Activated CD4-positive, alpha-beta T cell treated with anti-CD3 and anti-CD28 coated beads for 36 hours (primary cell): Measurements from ENCODE around the gene PDPR. TPM values are rescaled to one million over a fixed set of nuclear protein-coding genes. Genes with fewer than 3 reads are reported as not detected.
A peak's percentile ranks its signal among the peaks of the same experiment; 100 is the strongest.
"Not testable (repeated sequence)": the region's sequence is repeated elsewhere in the genome, so short reads cannot be mapped to it uniquely, and the experiment has no call there.

Experiments used
- ATAC-seq: fragments of 200-7000 bp; cut with Tn5 transposase; one replicate; pipeline ENCODE4 v1.10.0; 2021; ENCODE audit warnings: mild to moderate bottlenecking, moderate library complexity
- CTCF ChIA-PET: fragments of 350-600 bp; sonication (Branson Sonifier 250); formaldehyde crosslinking; loops from one replicate; lab custom pipeline; 2021; ENCODE audit warnings: antibody characterized with exemption; lab: Charles Lee
- POLR2A ChIA-PET: fragments of 350-600 bp; sonication (Branson Sonifier 250); formaldehyde crosslinking; loops from one replicate; lab custom pipeline; 2021; ENCODE audit warnings: antibody characterized with exemption, inconsistent platforms; lab: Charles Lee
- DNase-seq: peaks from one replicate; pipeline ENCODE4 v3.0.0-alpha.2; 2020
- H3K27ac Mint-ChIP-seq: one replicate; pipeline ENCODE4 v1.8.0; 2021; ENCODE audit warnings: mixed read lengths
- H3K27me3 Mint-ChIP-seq: one replicate; pipeline ENCODE4 v1.8.0; 2021; ENCODE audit warnings: mixed read lengths
- H3K36me3 Mint-ChIP-seq: one replicate; pipeline ENCODE4 v1.8.0; 2021; ENCODE audit warnings: low read depth, mixed read lengths
- H3K4me1 Mint-ChIP-seq: one replicate; pipeline ENCODE4 v1.8.0; 2021; ENCODE audit warnings: mixed read lengths
- H3K4me3 Mint-ChIP-seq: one replicate; pipeline ENCODE4 v1.8.0; 2021; ENCODE audit warnings: mild to moderate bottlenecking, moderate library complexity, mixed read lengths
- H3K9me3 Mint-ChIP-seq: one replicate; pipeline ENCODE4 v1.8.0; 2021; ENCODE audit warnings: low read depth, mixed read lengths
- intact Hi-C, 2 experiments: fragments of 100-400 bp; cut with DNase I in 1 of 2; cut with micrococcal nuclease in 1 of 2; formaldehyde crosslinking; loops; one replicate each; pipeline versions ENCODE4 v1.14.2 to v1.15.1; 2022 to 2024; cut with DNase I, micrococcal nuclease
- total RNA-seq, 2 experiments: library from RNA; stranded (reverse); gene quantifications; one replicate each; pipeline ENCODE4 v1.2.3, GENCODE V29; 2021

PDPR gene
- 10 to 100 TPM; 26.4 to 26.7 TPM for total RNA-seq

DNA sequence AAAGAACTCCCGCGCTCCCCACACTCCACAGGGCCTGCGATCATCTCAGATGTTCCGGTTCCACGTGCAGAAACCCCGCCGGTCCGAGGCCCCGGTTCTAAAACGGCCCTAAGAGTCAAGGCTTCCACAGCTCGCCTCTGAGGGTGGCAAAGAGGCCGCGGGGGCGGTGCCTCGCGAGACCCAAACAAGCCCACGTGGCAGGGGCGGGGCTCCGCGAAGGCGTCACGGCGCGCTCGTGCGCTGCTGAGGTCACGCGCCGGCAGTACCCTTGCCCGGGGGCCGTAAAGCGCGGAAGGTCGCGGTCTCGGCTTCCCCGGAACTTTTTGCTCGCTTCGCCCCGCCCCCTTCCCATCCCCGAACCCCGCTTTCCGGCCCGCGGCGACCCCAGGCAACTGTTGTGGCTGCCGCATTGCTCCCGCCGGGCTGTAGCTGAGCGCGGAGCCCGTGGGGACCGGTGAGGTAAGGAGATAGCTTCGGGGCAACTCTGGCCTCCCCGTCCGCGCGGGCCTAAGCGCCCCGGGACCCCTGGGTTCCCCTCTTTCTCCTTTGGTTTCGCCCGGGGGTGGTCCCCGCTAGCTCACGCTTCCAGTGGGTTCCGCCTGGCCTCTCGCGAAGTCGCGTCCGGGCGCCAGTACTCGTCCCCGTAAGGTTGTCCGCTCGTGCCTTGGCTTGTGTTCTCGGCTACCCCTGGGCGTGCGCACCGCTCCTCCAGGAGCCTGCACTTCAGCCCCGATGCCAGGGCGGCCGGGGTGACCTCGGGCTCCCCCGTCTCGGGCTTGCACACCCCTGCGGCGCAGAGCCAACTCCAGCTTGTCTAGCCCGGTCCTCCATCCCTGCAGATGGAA is at the start of gene PDPR:
TSS of gene PDPR (plus strand) at position 351 of the 845 bp plus-strand sequence. CDS start 6,161 bp downstream, outside the sequence.
- Mint-ChIP-seq H3K4me1 (peaks cover 28% of the 10 kb centered on the region), H3K27ac (peak within 1 kb of the TSS; percentile 83), H3K4me3 (peak within 1 kb of the TSS; percentile 88)
- ATAC-seq: peak; percentile 91
- POLR2A ChIA-PET: interaction anchor here (1.1 kb wide), 1 partner anchor 233 kb away, joined by 4 read pairs; the partner anchor contains the start of gene DDX19A
- peak; percentile 96 for DNase-seq
- intact Hi-C loops: loop anchor here in 1 of 2 experiments (1.0 to 5.0 kb wide), 6 partner anchors 49 to 727 kb away; partner anchors contain the start of genes AARS1, COG4, DDX19A and EXOSC6
- CTCF ChIA-PET, H3K27me3 Mint-ChIP-seq, H3K36me3 Mint-ChIP-seq, H3K9me3 Mint-ChIP-seq: not testable (repeated sequence)

- H3K27me3 Mint-ChIP-seq, POLR2A ChIA-PET, CTCF ChIA-PET, H3K4me1 Mint-ChIP-seq, H3K36me3 Mint-ChIP-seq, H3K9me3 Mint-ChIP-seq: not testable (repeated sequence)
- peak overlapping the region; percentile 77 for H3K4me3 Mint-ChIP-seq
- peak overlapping the region; percentile 63 for H3K27ac Mint-ChIP-seq
- DNase-seq (peak; percentile 76), ATAC-seq (peak; percentile 31)
- intact Hi-C loops: loop anchor here in 1 of 2 experiments (1.0 kb wide), 1 partner anchor 49 kb away; the partner anchor contains the start of gene PDPR
These were observed 49.2 kb upstream of the PDPR start for GRCh38 chr16:70064841-70065370.

- POLR2A ChIA-PET, H3K27ac Mint-ChIP-seq, H3K36me3 Mint-ChIP-seq, DNase-seq, H3K9me3 Mint-ChIP-seq, H3K27me3 Mint-ChIP-seq, CTCF ChIA-PET, H3K4me1 Mint-ChIP-seq: not testable (repeated sequence)
- peak overlapping the region; percentile 77 for H3K4me3 Mint-ChIP-seq
- intact Hi-C loops: loop anchor here in 1 of 2 experiments (1.0 kb wide), 1 partner anchor 49 kb away; the partner anchor contains the start of gene PDPR
- ATAC-seq: peak; percentile 30
These were observed 48.8 kb upstream of the PDPR start for GRCh38 chr16:70065376-70065745.

DNA sequence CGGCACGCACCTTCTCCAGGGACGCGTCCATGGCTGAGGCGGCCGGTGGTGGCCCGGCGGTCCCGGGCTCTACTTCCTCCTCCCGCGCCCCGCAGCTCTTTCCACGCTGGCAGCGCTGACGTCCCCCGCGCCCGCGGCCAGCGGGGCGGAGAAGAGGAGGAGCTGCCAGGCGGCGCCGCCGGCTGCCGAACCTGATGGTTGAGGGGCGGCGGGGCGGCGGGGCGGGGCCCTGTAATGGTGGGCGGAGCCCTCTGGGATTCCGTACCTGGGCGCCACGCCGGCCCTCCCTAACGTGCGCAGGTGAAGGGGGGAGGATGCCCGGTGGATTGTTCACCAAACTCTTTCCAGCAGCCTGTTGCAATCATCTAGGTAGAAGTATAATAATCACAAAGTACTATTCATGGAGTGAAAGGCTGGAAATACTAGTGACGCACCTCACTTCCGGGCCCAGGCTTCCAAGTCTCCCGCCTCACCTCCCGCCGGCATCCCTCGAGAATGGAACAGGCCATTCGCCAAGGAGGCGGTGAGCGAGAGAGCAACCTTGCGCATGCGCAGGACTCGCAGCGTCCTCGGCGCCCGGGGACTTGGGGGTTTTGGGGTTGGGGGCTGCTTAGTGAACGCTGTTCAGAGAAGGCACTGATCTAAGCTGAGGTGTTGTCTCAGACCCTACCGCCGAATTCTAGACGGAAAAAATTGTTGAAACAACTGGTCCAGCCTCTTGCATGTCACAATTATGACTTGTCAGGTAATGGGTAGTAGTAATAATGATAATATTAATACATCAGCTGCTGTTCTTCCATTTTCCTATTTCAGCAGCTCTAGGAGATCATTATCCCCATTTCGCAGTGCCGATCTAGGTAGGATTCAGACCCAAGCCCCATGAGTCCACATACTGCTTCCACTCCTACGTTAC is 48.1 kb upstream of the PDPR start:
- Mint-ChIP-seq H3K27ac (peak overlapping the region; percentile 80), H3K4me3 (peak overlapping the region; percentile 76)
- H3K27me3 Mint-ChIP-seq, H3K4me1 Mint-ChIP-seq, H3K36me3 Mint-ChIP-seq, POLR2A ChIA-PET, CTCF ChIA-PET, H3K9me3 Mint-ChIP-seq: not testable (repeated sequence)
- ATAC-seq: peak; percentile 96
- intact Hi-C loops: loop anchor here in 1 of 2 experiments (1.0 kb wide), 1 partner anchor 48 kb away; the partner anchor contains the start of gene PDPR
- peak; percentile 95 for DNase-seq

- ATAC-seq, H3K27ac Mint-ChIP-seq, DNase-seq, H3K9me3 Mint-ChIP-seq, H3K27me3 Mint-ChIP-seq, H3K36me3 Mint-ChIP-seq, POLR2A ChIA-PET, intact Hi-C loops, CTCF ChIA-PET, H3K4me1 Mint-ChIP-seq: not testable (repeated sequence)
- peak overlapping the region; percentile 53 for H3K4me3 Mint-ChIP-seq
These were observed 47.4 kb upstream of the PDPR start for GRCh38 chr16:70066751-70067150.

DNA sequence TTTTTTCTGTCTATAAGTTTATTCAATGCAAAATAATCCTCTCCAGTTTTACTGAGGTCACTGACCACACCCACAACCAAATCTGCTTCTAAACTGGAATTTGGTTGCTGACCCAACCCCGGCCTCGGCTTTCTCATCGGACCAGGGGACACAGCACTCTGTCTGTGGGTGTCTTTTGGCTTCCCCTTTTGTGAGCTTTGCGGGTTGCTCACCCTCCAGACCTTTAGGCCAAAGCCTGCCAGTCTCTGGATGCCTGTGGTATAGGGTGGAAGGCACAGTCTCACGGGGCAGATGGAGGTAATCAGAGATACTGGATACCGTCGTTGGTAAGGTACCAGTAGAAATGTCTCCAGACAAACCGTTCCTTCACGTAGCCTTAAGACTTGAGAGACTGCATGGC is 35.1 kb upstream of the PDPR start:
- H3K27me3 Mint-ChIP-seq, H3K4me1 Mint-ChIP-seq, POLR2A ChIA-PET, H3K27ac Mint-ChIP-seq, DNase-seq, H3K36me3 Mint-ChIP-seq, CTCF ChIA-PET, intact Hi-C loops, ATAC-seq, H3K9me3 Mint-ChIP-seq, H3K4me3 Mint-ChIP-seq: not testable (repeated sequence)

GRCh38 chr16:70081219-70081618 is 32.9 kb upstream of the PDPR start:
- POLR2A ChIA-PET, H3K27me3 Mint-ChIP-seq, H3K36me3 Mint-ChIP-seq, ATAC-seq, H3K4me1 Mint-ChIP-seq, DNase-seq, H3K9me3 Mint-ChIP-seq, H3K4me3 Mint-ChIP-seq, intact Hi-C loops, H3K27ac Mint-ChIP-seq: not testable (repeated sequence)
- CTCF ChIA-PET: interaction anchor here (0.6 kb wide), 1 partner anchor 631 kb away, joined by 3 read pairs; no protein-coding TSS in a partner anchor

- ATAC-seq, H3K27me3 Mint-ChIP-seq, POLR2A ChIA-PET, CTCF ChIA-PET, H3K4me1 Mint-ChIP-seq, intact Hi-C loops, H3K9me3 Mint-ChIP-seq, H3K36me3 Mint-ChIP-seq, DNase-seq, H3K27ac Mint-ChIP-seq, H3K4me3 Mint-ChIP-seq: not testable (repeated sequence)
These were observed 30.2 kb upstream of the PDPR start for GRCh38 chr16:70083931-70084330.

- H3K9me3 Mint-ChIP-seq, H3K4me1 Mint-ChIP-seq, H3K27me3 Mint-ChIP-seq, POLR2A ChIA-PET, CTCF ChIA-PET, H3K27ac Mint-ChIP-seq, H3K4me3 Mint-ChIP-seq, ATAC-seq, DNase-seq, intact Hi-C loops, H3K36me3 Mint-ChIP-seq: not testable (repeated sequence)
These were observed 26.0 kb upstream of the PDPR start for GRCh38 chr16:70088160-70088559.

DNA sequence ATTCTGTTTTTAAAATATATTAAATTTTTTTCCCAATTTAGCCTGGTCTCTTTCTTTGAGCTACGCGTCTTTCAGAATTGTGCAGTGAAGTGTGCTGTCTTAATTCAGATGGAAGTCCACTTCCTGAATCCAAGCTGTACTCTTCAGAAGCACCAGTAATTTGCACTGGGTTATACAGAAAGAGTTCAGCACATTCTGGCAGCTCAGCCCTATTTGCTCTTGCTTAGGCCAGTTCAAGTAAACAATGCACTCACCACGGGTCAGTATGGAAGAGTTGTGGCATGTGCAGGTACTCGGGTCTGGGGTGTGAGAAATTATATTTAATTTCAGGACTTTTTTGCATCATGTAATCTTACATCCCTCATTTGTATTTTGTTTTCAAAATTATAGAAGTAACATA is 25.3 kb upstream of the PDPR start:
- H3K36me3 Mint-ChIP-seq, H3K4me3 Mint-ChIP-seq, DNase-seq, intact Hi-C loops, H3K9me3 Mint-ChIP-seq, POLR2A ChIA-PET, H3K27ac Mint-ChIP-seq, CTCF ChIA-PET, H3K27me3 Mint-ChIP-seq, H3K4me1 Mint-ChIP-seq, ATAC-seq: not testable (repeated sequence)

- H3K4me3 Mint-ChIP-seq, DNase-seq, H3K27ac Mint-ChIP-seq, H3K36me3 Mint-ChIP-seq, H3K27me3 Mint-ChIP-seq, H3K4me1 Mint-ChIP-seq, intact Hi-C loops, POLR2A ChIA-PET, H3K9me3 Mint-ChIP-seq, CTCF ChIA-PET, ATAC-seq: not testable (repeated sequence)
These were observed 24.8 kb upstream of the PDPR start for GRCh38 chr16:70089289-70089688.
